ENCODE data around the gene DIO1. TPM values are rescaled to one million over a fixed set of nuclear protein-coding genes. Genes with fewer than 3 reads are reported as not detected.

DIO1 gene
- total RNA-seq, 2 donors from 2014 or later, result not detected

DNA sequence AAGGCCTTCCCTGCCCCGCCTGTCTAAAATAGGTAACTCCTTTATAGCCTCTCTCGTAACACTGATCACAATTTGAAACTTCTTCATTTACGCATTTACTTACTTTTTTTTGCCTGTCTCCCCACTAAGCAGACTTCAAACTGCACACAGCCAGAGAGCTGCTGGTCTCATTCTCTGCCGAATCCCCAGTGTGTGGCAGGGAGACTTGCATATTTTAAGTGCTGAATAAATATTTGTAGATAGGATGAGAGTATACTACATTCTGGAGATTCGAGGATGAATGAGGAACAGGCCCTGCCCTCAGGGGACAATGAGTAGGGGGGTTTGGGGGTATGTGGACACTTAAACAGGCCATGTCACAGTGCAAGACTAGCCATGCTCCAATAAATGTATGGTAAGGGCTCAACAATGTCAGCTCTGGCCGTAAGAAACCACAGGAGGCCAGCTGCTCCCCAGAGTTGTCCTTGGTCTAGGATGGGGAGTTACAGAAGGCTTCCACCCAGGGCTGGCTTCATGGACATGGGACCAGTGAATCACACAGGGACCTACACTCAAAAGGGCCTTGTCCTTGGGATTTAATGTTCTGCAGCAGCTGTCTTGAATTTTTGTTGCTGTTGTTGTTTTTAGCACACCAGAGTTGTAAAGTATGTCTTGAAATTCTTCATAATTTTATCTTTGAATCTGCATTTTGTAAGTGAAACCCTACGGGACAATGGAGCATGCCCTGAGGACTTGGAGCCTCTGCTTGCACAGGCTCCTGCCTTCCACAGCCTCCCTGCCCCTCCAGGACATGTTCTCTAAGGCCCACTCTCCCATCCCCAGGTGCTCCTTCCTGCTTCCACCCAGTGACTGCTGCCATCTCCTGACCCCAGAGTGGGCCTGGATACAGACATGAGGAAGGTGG, 8.5 kb downstream of the DIO1 start:
- ATAC-seq (ENCODE audit: insufficient number of reproducible peaks, low FRiP score, low read depth), result no peak

GRCh38 chr1:53905509-53905908, 11.5 kb downstream of the DIO1 start:
- H3K4me1 ChIP-seq (ENCODE audit: control insufficient read depth in 1 of 2, low read depth in 2 of 2), result peaks cover 0 to 6% of the 10 kb centered on the region in 2 donors
- H3K27me3 ChIP-seq (replicated peaks; ENCODE audit: insufficient read depth), result no peaks in the 10 kb centered on the region
- ATAC-seq (ENCODE audit: insufficient number of reproducible peaks, low FRiP score, low read depth) (no peak), DNase-seq (ENCODE audit: low spot score) (no peak)
- H3K9me3 ChIP-seq, result no peaks in the 10 kb centered on the region
- no peak for TF ChIP-seq CTCF (IDR thresholded peaks at IDR 0.05)
- no peaks in the 10 kb centered on the region for H3K36me3 ChIP-seq
- H3K27ac ChIP-seq, result no peak overlapping the region
- no peak overlapping the region for H3K4me3 ChIP-seq

More for the DNA sequence above, 8.5 kb downstream of the DIO1 start:
- H3K4me1 ChIP-seq (ENCODE audit: control insufficient read depth in 1 of 2, low read depth in 2 of 2), result peaks cover 15 to 34% of the 10 kb centered on the region in 2 donors
- H3K4me3 ChIP-seq, result no peak overlapping the region
- H3K9me3 ChIP-seq, result no peaks in the 10 kb centered on the region
- H3K36me3 ChIP-seq, result no peaks in the 10 kb centered on the region
- H3K27me3 ChIP-seq (replicated peaks; ENCODE audit: insufficient read depth), result no peaks in the 10 kb centered on the region
- no peak for TF ChIP-seq CTCF (IDR thresholded peaks at IDR 0.05)
- H3K27ac ChIP-seq, result no peak overlapping the region
- no peak for DNase-seq (ENCODE audit: low spot score)

GRCh38 chr1:53906121-53906520, 12.1 kb downstream of the DIO1 start:
- H3K36me3 ChIP-seq, result no peaks in the 10 kb centered on the region
- ATAC-seq (ENCODE audit: insufficient number of reproducible peaks, low FRiP score, low read depth) (no peak), DNase-seq (ENCODE audit: low spot score) (no peak)
- no peak for TF ChIP-seq CTCF (IDR thresholded peaks at IDR 0.05)
- peaks cover 0 to 6% of the 10 kb centered on the region in 2 donors for H3K4me1 ChIP-seq (ENCODE audit: control insufficient read depth in 1 of 2, low read depth in 2 of 2)
- no peak overlapping the region for H3K27ac ChIP-seq
- H3K4me3 ChIP-seq, result no peak overlapping the region
- H3K27me3 ChIP-seq (replicated peaks; ENCODE audit: insufficient read depth), result no peaks in the 10 kb centered on the region
- H3K9me3 ChIP-seq, result no peaks in the 10 kb centered on the region

- H3K36me3 ChIP-seq, result peaks cover 3% of the 10 kb centered on the region
- H3K27ac ChIP-seq, result no peak overlapping the region
- DNase-seq (ENCODE audit: low spot score) (no peak), ATAC-seq (ENCODE audit: insufficient number of reproducible peaks, low FRiP score, low read depth) (no peak)
- H3K27me3 ChIP-seq (replicated peaks; ENCODE audit: insufficient read depth), result no peaks in the 10 kb centered on the region
- no peak overlapping the region for H3K4me3 ChIP-seq
- H3K4me1 ChIP-seq (ENCODE audit: control insufficient read depth in 1 of 2, low read depth in 2 of 2), result no peaks in the 10 kb centered on the region
- H3K9me3 ChIP-seq, result no peaks in the 10 kb centered on the region
- no peak for TF ChIP-seq CTCF (IDR thresholded peaks at IDR 0.05)
These were observed 16.0 kb downstream of the DIO1 start for GRCh38 chr1:53909946-53910345.

DNA sequence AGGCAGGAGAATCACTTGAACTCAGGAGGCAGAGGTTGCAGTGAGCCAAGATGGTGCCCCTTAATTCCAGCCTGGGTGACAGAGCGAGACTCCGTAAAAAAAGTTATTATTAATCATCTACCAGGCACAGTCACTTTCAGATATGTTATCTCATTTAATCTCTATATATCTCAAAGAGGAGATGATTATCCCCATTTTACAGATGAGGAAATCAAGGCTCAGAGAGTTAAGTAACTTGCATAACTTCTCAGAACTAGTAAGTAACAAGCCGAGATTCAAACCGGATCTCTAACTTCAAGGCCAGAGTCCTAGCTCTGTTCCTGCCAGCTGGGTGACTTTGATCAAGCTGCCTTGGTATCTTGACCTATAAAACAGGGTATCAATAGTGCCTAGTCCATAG, 17.5 kb downstream of the DIO1 start:
- Histone ChIP-seq H3K27ac (no peak overlapping the region), H3K36me3 (peaks cover 4% of the 10 kb centered on the region), H3K4me1 (ENCODE audit: control insufficient read depth in 1 of 2, low read depth in 2 of 2) (no peaks in the 10 kb centered on the region), H3K4me3 (no peak overlapping the region), H3K27me3 (replicated peaks; ENCODE audit: insufficient read depth) (no peaks in the 10 kb centered on the region), H3K9me3 (no peaks in the 10 kb centered on the region)
- TF ChIP-seq CTCF (IDR thresholded peaks at IDR 0.05), result no peak
- no peak for DNase-seq (ENCODE audit: low spot score)
- no peak for ATAC-seq (ENCODE audit: insufficient number of reproducible peaks, low FRiP score, low read depth)

Data from thoracic aorta (tissue), 2 donors.